Suprapubic skin (tissue), 4 donors: Measurements from ENCODE around the gene P2RX4.

ENCODE experiments used
- CTCF ChIP-seq, 2 donors: fragments of 200-600 bp in 1 of 2; fragments of 450-650 bp in 1 of 2; sonication (generic) in 1 of 2; IDR thresholded peaks; one replicate each; pipeline ENCODE4 v1.5.1; 2016 to 2019; ENCODE audit warnings: antibody characterized with exemption in 2 of 2, mild to moderate bottlenecking in 1 of 2, moderate library complexity in 1 of 2
- EP300 ChIP-seq: sonication (generic); formaldehyde crosslinking; IDR thresholded peaks from one replicate; pipeline ENCODE4 v1.6.1; 2017; ENCODE audit warnings: antibody characterized with exemption
- POLR2A ChIP-seq, 2 donors: fragments of 450-650 bp; IDR thresholded peaks; one replicate each; pipeline ENCODE4 v1.6.1; 2017; ENCODE audit warnings: antibody characterized with exemption in 2 of 2, mild to moderate bottlenecking in 2 of 2, moderate library complexity in 2 of 2
- POLR2AphosphoS5 ChIP-seq, 3 donors: sonication (generic); formaldehyde crosslinking; IDR thresholded peaks; one replicate each; pipeline ENCODE4 v1.6.1; 2017; ENCODE audit warnings: antibody characterized with exemption in 3 of 3

- TF ChIP-seq CTCF (IDR thresholded peaks at IDR 0.05), result no peak
- no peak for TF ChIP-seq EP300
- TF ChIP-seq POLR2AphosphoS5 (IDR thresholded peaks at IDR 0.05), result no peak
- TF ChIP-seq POLR2A (IDR thresholded peaks at IDR 0.05), result no peak
Observed at GRCh38 chr12:121205491-121205890, 4.4 kb upstream of the P2RX4 start.
